PC-3 (cell line): ENCODE data around the gene MADCAM1. TPM values are rescaled to one million over a fixed set of nuclear protein-coding genes. Genes with fewer than 3 reads are reported as not detected.

ENCODE experiments used
- ATAC-seq: fragments of 200-7000 bp; cut with Tn5 transposase; 2 replicates; pipeline ENCODE4 v1.9.1; 2020; ENCODE audit warnings: mild to moderate bottlenecking, moderate library complexity
- BruUV-seq: library from RNA; stranded (reverse); fragments of 400-500 nt; replicated peaks from 2 replicates; lab custom pipeline; 2021; lab: Mats Ljungman, UMichigan
- CTCF ChIA-PET: fragments of 300-600 bp; sonication (Branson Sonifier 250); formaldehyde crosslinking; loops from one replicate; lab custom pipeline; 2022; ENCODE audit warnings: antibody characterized with exemption; lab: Charles Lee
- POLR2A ChIA-PET: fragments of 300-600 bp; sonication (Branson Sonifier 250); formaldehyde crosslinking; loops from one replicate; lab custom pipeline; 2022; ENCODE audit warnings: antibody characterized with exemption; ENCODE audit not compliant: unreplicated experiment; lab: Charles Lee
- DNase-seq: peaks from one replicate; pipeline ENCODE4 v3.0.0-alpha.2; 2015
- H2AFZ ChIP-seq: fragments of 300-600 bp; sonication (generic); 2 replicates; pipeline ENCODE4 v1.6.0; 2016; ENCODE audit warnings: antibody characterized with exemption, low read length
- H3F3A ChIP-seq: fragments of 300-600 bp; sonication (generic); one replicate; pipeline ENCODE4 v1.6.0; 2017; ENCODE audit warnings: antibody characterized with exemption, low read length, control low read depth, mild to moderate bottlenecking; ENCODE audit not compliant: unreplicated experiment
- H3K27ac ChIP-seq: fragments of 300-600 bp; sonication (generic); 2 replicates; pipeline ENCODE4 v1.5.1; 2016; ENCODE audit warnings: mild to moderate bottlenecking, low read length
- H3K27me3 ChIP-seq: fragments of 300-600 bp; sonication (generic); 2 replicates; pipeline ENCODE4 v1.6.1; 2016; ENCODE audit warnings: low read length, mixed read lengths
- H3K36me3 ChIP-seq: fragments of 300-600 bp; sonication (generic); 2 replicates; pipeline ENCODE4 v1.6.1; 2016; ENCODE audit warnings: low read depth, mixed run types, low read length, mixed read lengths
- H3K4me1 ChIP-seq: fragments of 300-600 bp; sonication (generic); 2 replicates; pipeline ENCODE4 v1.5.1; 2016; ENCODE audit warnings: low read length; ENCODE audit not compliant: insufficient read depth
- H3K4me2 ChIP-seq: fragments of 300-600 bp; sonication (generic); 2 replicates; pipeline ENCODE4 v1.6.0; 2016; ENCODE audit warnings: low read length
- H3K4me3 ChIP-seq: fragments of 300-600 bp; sonication (generic); 2 replicates; pipeline ENCODE4 v1.5.1; 2016; ENCODE audit warnings: mild to moderate bottlenecking, low read length, mixed read lengths
- H3K79me2 ChIP-seq: fragments of 300-600 bp; sonication (generic); 2 replicates; pipeline ENCODE4 v1.6.1; 2017; ENCODE audit warnings: low read length, mixed read lengths
- H3K9ac ChIP-seq: fragments of 300-600 bp; sonication (generic); 2 replicates; pipeline ENCODE4 v1.6.0; 2016; ENCODE audit warnings: mild to moderate bottlenecking, low read length
- H3K9me2 ChIP-seq: fragments of 300-600 bp; sonication (generic); replicated peaks from 2 replicates; pipeline ENCODE4 v1.6.1; 2016; ENCODE audit warnings: mixed run types, low read length, mixed read lengths
- H3K9me3 ChIP-seq: fragments of 300-600 bp; sonication (generic); 2 replicates; pipeline ENCODE4 v1.6.1; 2016; ENCODE audit warnings: low read length, mixed read lengths
- H4K20me1 ChIP-seq: fragments of 300-600 bp; sonication (generic); 2 replicates; pipeline ENCODE4 v1.6.1; 2016; ENCODE audit warnings: low read length, mixed read lengths
- EZH2 ChIP-seq: fragments of 300-600 bp; sonication (generic); IDR thresholded peaks from one replicate; pipeline ENCODE4 v1.6.1; 2017; ENCODE audit warnings: antibody characterized with exemption, mild to moderate bottlenecking, low read length; ENCODE audit not compliant: unreplicated experiment
- EZH2phosphoT487 ChIP-seq: fragments of 300-600 bp; sonication (generic); IDR thresholded peaks from 2 replicates; pipeline ENCODE4 v1.6.1; 2018; ENCODE audit warnings: mild to moderate bottlenecking, antibody characterized with exemption, low read length, borderline replicate concordance
- intact Hi-C: fragments of 100-400 bp; cut with micrococcal nuclease; formaldehyde crosslinking; loops from 2 replicates; pipeline ENCODE4 v1.9.0; 2023
- total RNA-seq: library from RNA; depleted of rRNA; stranded (reverse); fragments of >200 nt; gene quantifications from 2 replicates; pipeline ENCODE4 v1.2.3, GENCODE V29; 2014
- TF ChIP-seq, protein P1 (sequence below): fragments of 300-600 bp; sonication (generic); conservative IDR thresholded peaks from 2 replicates; pipeline ENCODE4 v1.5.1; 2017; ENCODE audit warnings: antibody characterized with exemption, low read depth, mild to moderate bottlenecking, low read length

The MADCAM1 gene
- total RNA-seq, 1 experiment from 2014 or later = 0.11 TPM

DNA sequence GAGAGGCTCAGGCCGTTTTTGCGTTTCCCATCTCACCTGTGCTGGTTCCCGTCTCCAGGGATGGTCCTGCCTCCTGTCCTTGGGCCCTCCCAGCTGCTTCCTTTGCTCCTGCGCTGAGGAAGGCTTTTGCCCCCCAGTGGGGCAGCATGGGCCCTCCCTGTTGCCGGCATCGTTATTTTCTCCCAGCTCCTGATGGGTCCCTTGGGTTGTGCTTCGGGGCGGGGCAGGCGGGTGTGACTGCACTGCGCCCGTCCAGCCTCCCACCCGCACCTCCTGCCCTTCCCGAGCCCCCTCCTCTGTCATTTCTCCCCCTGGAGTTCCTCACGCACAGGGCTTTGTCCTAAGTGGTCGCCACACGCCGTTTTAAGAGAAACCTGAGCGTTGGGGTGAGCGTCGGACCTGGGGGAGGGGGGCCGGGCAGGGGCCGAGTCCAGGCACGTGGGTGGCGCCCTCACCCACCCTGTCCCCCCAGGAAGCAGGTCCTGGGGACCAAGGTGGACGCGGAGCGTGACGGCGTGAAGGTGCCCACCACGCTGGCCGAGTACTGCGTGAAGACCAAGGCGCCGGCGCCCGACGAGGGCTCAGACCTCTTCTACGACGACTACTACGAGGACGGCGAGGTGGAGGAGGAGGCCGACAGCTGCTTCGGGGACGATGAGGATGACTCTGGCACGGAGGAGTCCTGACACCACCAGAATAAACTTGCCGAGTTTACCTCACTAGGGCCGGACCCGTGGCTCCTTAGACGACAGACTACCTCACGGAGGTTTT, 44.8 kb downstream of the MADCAM1 start:
- H3K36me3 ChIP-seq = 0 out of 2 replicates have a peak, but pooled peaks cover 11% of the 10 kb centered on the region
- BruUV-seq = no TSS peak
- no peaks in the 10 kb centered on the region for H4K20me1 ChIP-seq
- H3K4me1 ChIP-seq = no peaks in the 10 kb centered on the region
- H3K9me2 ChIP-seq = no peaks in the 10 kb centered on the region
- H3K27ac ChIP-seq = no peak overlapping the region
- TF ChIP-seq EZH2 = no peak
- TF ChIP-seq EZH2phosphoT487 = no peak
- TF ChIP-seq, protein P1, sequence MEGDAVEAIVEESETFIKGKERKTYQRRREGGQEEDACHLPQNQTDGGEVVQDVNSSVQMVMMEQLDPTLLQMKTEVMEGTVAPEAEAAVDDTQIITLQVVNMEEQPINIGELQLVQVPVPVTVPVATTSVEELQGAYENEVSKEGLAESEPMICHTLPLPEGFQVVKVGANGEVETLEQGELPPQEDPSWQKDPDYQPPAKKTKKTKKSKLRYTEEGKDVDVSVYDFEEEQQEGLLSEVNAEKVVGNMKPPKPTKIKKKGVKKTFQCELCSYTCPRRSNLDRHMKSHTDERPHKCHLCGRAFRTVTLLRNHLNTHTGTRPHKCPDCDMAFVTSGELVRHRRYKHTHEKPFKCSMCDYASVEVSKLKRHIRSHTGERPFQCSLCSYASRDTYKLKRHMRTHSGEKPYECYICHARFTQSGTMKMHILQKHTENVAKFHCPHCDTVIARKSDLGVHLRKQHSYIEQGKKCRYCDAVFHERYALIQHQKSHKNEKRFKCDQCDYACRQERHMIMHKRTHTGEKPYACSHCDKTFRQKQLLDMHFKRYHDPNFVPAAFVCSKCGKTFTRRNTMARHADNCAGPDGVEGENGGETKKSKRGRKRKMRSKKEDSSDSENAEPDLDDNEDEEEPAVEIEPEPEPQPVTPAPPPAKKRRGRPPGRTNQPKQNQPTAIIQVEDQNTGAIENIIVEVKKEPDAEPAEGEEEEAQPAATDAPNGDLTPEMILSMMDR = no peak
- no peak overlapping the region for H3K4me2 ChIP-seq
- H3K9ac ChIP-seq = no peak overlapping the region
- H2AFZ ChIP-seq = no peak overlapping the region
- no peak for DNase-seq
- H3F3A ChIP-seq = no peaks in the 10 kb centered on the region
- no peak for ATAC-seq
- CTCF ChIA-PET = no interaction called here
- H3K27me3 ChIP-seq = no peaks in the 10 kb centered on the region
- peaks cover 2% of the 10 kb centered on the region for H3K79me2 ChIP-seq
- no peak overlapping the region for H3K4me3 ChIP-seq
- POLR2A ChIA-PET = no interaction called here
- intact Hi-C loops = no loop called here
- no peaks in the 10 kb centered on the region for H3K9me3 ChIP-seq

DNA sequence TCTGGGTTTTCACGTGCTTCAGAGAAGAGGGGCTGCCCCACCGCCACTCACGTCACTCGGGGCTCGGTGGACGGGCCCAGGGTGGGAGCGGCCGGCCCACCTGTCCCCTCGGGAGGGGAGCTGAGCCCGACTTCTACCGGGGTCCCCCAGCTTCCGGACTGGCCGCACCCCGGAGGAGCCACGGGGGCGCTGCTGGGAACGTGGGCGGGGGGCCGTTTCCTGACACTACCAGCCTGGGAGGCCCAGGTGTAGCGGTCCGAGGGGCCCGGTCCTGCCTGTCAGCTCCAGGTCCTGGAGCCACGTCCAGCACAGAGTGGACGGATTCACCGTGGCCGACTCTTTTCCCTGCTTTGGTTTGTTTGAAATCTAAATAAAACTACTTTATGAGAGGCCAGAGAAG, 45.4 kb downstream of the MADCAM1 start:
- Histone ChIP-seq H3K9me2 (no peaks in the 10 kb centered on the region), H4K20me1 (no peaks in the 10 kb centered on the region), H3K9ac (no peak overlapping the region), H3K4me3 (no peak overlapping the region), H3K9me3 (no peaks in the 10 kb centered on the region), H3K4me1 (no peaks in the 10 kb centered on the region), H3K79me2 (no peaks in the 10 kb centered on the region), H2AFZ (no peak overlapping the region), H3K36me3 (0 out of 2 replicates have a peak, but pooled peaks cover 5% of the 10 kb centered on the region), H3F3A (no peaks in the 10 kb centered on the region), H3K27me3 (no peaks in the 10 kb centered on the region), H3K4me2 (no peak overlapping the region), H3K27ac (no peak overlapping the region)
- ATAC-seq (no peak), DNase-seq (no peak)
- ChIA-PET POLR2A (no interaction called here), CTCF (no interaction called here)
- TF ChIP-seq, protein P1 = no peak
- TF ChIP-seq EZH2 (no peak), EZH2phosphoT487 (no peak)
- BruUV-seq = no TSS peak
- intact Hi-C loops = no loop called here

DNA sequence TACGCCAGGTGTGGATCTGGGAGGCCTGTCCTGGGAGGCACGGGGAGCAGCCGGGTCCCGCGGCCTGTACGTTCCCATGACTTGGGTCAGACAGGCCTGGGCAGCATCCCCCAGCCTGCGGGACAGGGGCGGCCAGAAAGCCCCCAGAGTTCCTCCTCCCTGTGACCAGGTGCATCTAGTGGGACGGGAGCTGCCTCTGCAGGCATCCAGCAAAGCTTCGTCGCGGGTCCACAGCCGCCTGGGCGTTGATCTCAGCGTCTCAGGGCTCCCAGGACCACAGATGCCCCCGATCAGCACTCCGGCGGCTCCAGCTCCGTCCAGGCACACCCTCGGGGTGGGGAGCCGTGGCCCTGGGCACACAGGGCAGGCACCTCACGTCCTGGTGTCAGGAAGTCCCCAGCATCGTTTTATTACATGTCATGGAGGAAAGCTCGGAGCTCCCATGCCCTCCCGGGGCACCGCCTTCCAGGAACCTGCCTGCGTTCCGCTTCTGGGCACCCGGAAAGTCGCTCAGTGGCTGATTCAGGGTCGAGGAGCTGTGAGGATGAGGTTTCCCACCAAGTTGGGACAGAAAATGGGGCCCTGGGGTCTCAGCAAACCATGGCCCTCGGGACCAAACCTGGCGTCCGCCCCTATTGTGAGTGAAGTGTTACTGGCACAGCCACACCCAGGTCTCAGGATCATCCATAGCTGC, 46.0 kb downstream of the MADCAM1 start:
- Histone ChIP-seq H3K4me1 (no peaks in the 10 kb centered on the region), H3K9me2 (no peaks in the 10 kb centered on the region), H3K27me3 (no peaks in the 10 kb centered on the region), H4K20me1 (no peaks in the 10 kb centered on the region), H2AFZ (no peak overlapping the region), H3K4me2 (no peak overlapping the region), H3K9me3 (no peaks in the 10 kb centered on the region), H3K4me3 (no peak overlapping the region), H3K79me2 (no peaks in the 10 kb centered on the region), H3K9ac (no peak overlapping the region), H3K36me3 (no peaks in the 10 kb centered on the region), H3F3A (no peaks in the 10 kb centered on the region), H3K27ac (no peak overlapping the region)
- ChIA-PET POLR2A (no interaction called here), CTCF (no interaction called here)
- no peak for ATAC-seq
- no peak for DNase-seq
- no TSS peak for BruUV-seq
- TF ChIP-seq, protein P1 = no peak
- TF ChIP-seq EZH2phosphoT487 (no peak), EZH2 (no peak)
- intact Hi-C loops = no loop called here
